Kidney (tissue), 14 donors: ENCODE measurements around the gene C1orf35. TPM values are rescaled to one million over a fixed set of nuclear protein-coding genes. Genes with fewer than 3 reads are reported as not detected.

Experiments used
- DNase-seq, 5 donors: peaks; one replicate each; pipeline ENCODE4 v3.0.0-alpha.2; 2013 to 2020
- FAIRE-seq: peaks from 2 replicates; lab custom pipeline; 2012; peaks lifted over from hg19 to GRCh38; lab: Jason Lieb, UNC
- H3K27ac ChIP-seq, 2 donors: one replicate each; pipeline ENCODE4 v1.7.0; 2013; ENCODE audit warnings: low read depth in 2 of 2, low read length in 2 of 2, inconsistent platforms in 1 of 2
- H3K27me3 ChIP-seq: one replicate; pipeline ENCODE4 v1.7.1; 2013; ENCODE audit warnings: low read length, inconsistent platforms; ENCODE audit not compliant: control insufficient read depth, insufficient read depth
- H3K36me3 ChIP-seq, 3 donors: one replicate each; pipeline versions ENCODE4 v1.7.0 to v1.7.1; 2013; ENCODE audit warnings: low read length in 3 of 3, control low read depth in 1 of 3, inconsistent platforms in 1 of 3; ENCODE audit not compliant: insufficient read depth in 3 of 3, control insufficient read depth in 2 of 3
- H3K4me1 ChIP-seq, 3 donors: one replicate each; pipeline versions ENCODE4 v1.7.0 to v1.7.1; 2013; ENCODE audit warnings: low read length in 3 of 3, inconsistent platforms in 1 of 3, low read depth in 1 of 3; ENCODE audit not compliant: control insufficient read depth in 2 of 3, insufficient read depth in 2 of 3
- H3K4me3 ChIP-seq, 3 donors: one replicate each; pipeline versions ENCODE4 v1.7.0 to v1.8.1; 2013; ENCODE audit warnings: low read length in 3 of 3, control low read depth in 1 of 3, inconsistent platforms in 1 of 3
- H3K9ac ChIP-seq, 3 donors: one replicate each; pipeline versions ENCODE4 v1.7.0 to v1.7.1; 2013; ENCODE audit warnings: low read length in 3 of 3, control low read depth in 1 of 3, inconsistent platforms in 1 of 3
- H3K9me3 ChIP-seq, 3 donors: one replicate each; pipeline versions ENCODE4 v1.7.0 to v1.7.1; 2013; ENCODE audit warnings: low read length in 3 of 3, control low read depth in 1 of 3, inconsistent platforms in 1 of 3; ENCODE audit not compliant: control insufficient read depth in 2 of 3, insufficient read depth in 1 of 3
- intact Hi-C: fragments of 100-400 bp; cut with DNase I; formaldehyde crosslinking; loops from one replicate; pipeline ENCODE4 v1.11.1; 2022
- polyA plus RNA-seq: library from polyadenylated mRNA; stranded (reverse); fragments of 350-450 nt; fragmentation: Illumina TruSeq; extraction: RNeasy Lipid Tissue Mini Kit (QIAGEN cat#74804); gene quantifications from one replicate; pipeline ENCODE4 v1.2.3, GENCODE V29; 2014; ENCODE audit warnings: low read depth, low replicate concordance; ENCODE audit not compliant: insufficient read depth
- total RNA-seq: library from RNA; stranded (reverse); fragmentation: NEBNext Ultra II Directional; extraction: Animal tissue kit (Norgen Biotek cat#: 25700); gene quantifications from one replicate; pipeline ENCODE4 v1.2.1, GENCODE V29; 2021
- TF ChIP-seq, protein P1 (sequence below): IDR thresholded peaks from 3 replicates; pipeline ENCODE4 v1.5.1; 2012; ENCODE audit warnings: mild to moderate bottlenecking, moderate library complexity, borderline replicate concordance; ENCODE audit not compliant: insufficient read depth; ENCODE audit errors: extremely low read depth
- donor health status: control.
- donor health status: control.
- donor health status: control.
- donor health status: control.
- donor health status: control.
- donor health status: DM: yes; HTN: yes; CAD: no.
- donor health status: Normal renal cell carcinoma (clear cell type).

The C1orf35 gene
- total and polyA plus RNA-seq, 2 donors from 2014 or later = 17.4 to 17.6 TPM

DNA sequence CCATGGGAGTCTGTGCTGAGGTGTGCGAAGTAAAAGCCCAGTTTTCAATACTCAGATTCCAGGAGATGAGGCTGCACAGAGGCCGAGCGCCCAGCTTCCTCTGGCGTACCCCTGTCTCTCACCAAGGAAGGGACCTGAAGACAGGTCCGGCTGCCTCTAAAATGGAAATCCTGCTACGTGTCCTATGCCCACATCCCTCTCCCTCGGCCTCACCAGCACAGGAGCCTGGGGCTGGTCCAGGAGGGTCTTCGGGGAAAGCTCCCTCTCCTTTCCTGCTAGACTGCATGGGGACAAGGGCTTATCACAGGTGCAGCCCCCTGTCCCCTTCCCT lies 5.6 kb upstream of the C1orf35 start:
- H3K9me3 ChIP-seq = no peaks in the 10 kb centered on the region
- FAIRE-seq = no peak
- peak overlapping the region; percentile 82 to 99 (median 98) for H3K9ac ChIP-seq
- no peak for DNase-seq
- intact Hi-C loops = no loop called here
- TF ChIP-seq, protein P1, sequence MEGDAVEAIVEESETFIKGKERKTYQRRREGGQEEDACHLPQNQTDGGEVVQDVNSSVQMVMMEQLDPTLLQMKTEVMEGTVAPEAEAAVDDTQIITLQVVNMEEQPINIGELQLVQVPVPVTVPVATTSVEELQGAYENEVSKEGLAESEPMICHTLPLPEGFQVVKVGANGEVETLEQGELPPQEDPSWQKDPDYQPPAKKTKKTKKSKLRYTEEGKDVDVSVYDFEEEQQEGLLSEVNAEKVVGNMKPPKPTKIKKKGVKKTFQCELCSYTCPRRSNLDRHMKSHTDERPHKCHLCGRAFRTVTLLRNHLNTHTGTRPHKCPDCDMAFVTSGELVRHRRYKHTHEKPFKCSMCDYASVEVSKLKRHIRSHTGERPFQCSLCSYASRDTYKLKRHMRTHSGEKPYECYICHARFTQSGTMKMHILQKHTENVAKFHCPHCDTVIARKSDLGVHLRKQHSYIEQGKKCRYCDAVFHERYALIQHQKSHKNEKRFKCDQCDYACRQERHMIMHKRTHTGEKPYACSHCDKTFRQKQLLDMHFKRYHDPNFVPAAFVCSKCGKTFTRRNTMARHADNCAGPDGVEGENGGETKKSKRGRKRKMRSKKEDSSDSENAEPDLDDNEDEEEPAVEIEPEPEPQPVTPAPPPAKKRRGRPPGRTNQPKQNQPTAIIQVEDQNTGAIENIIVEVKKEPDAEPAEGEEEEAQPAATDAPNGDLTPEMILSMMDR = no peak
- H3K27me3 ChIP-seq = no peaks in the 10 kb centered on the region
- H3K4me1 ChIP-seq = peaks cover 0 to 20% (median 4%) of the 10 kb centered on the region in 3 donors
- H3K27ac ChIP-seq = peak overlapping the region; percentile 84 to 97
- peak overlapping the region; percentile 84 to 96 (median 94) for H3K4me3 ChIP-seq
- H3K36me3 ChIP-seq = peaks cover 0 to 11% (median 6%) of the 10 kb centered on the region in 3 donors

DNA sequence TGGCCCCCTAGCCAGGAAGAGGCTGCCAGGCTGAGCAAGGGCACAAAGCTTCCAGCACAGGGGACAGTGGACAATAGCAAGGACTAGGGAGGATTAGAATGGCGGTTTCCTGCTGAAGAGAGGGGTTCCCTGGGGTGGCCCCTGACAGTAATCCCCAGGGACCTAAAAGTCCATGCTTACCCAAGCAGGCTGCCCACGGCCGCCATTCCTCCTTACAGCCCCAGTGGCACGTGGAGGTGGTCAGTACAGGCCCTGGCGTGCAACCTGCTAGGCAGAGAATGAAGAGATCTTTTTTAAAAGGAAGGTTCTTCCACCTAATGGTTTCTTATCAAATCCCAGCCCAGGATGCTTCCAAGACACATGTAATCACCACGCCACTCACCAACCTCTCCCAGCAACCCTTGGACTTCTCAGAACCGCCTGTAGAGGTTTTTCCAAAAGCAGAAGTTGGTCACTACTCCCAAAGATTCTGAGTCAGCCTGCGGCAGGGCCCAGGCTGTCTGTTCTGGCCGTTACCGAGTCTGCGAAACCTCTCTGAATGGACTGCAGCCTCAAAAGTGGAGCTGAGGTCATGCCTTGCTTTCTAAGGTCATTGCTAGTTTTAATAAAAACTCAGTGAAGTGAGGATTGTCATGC lies 5.0 kb upstream of the C1orf35 start:
- H3K9me3 ChIP-seq = no peaks in the 10 kb centered on the region
- DNase-seq = peak in 2 of 5 donors; percentile 44 to 66
- H3K9ac ChIP-seq = peak overlapping the region; percentile 82 to 99 (median 98)
- H3K27ac ChIP-seq = no peak overlapping the region
- FAIRE-seq = no peak
- peak overlapping the region; percentile 84 to 96 (median 94) for H3K4me3 ChIP-seq
- no peaks in the 10 kb centered on the region for H3K27me3 ChIP-seq
- intact Hi-C loops = no loop called here
- peaks cover 0 to 22% (median 4%) of the 10 kb centered on the region in 3 donors for H3K4me1 ChIP-seq
- H3K36me3 ChIP-seq = peaks cover 0 to 11% (median 6%) of the 10 kb centered on the region in 3 donors
- TF ChIP-seq, protein P1 = no peak

DNA sequence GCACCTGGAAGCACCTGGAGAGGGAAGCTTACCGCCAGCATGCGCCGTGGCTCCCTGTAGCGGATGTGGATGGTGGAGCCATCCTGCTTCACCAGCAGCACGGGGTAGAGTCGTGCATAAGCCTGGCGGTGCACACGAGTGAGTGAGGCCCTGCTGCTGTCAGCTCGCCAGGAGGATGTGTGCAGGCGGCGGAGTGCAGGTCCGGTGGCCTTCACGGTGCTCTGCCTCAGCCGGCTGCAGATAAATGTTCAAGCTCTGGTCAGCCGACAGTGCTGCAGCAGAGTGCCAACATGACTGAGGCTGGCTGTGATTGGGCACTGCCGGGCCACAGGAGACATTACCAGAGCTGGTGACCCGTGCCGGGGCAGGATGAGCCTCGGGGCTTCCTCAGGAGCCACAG lies 4.5 kb upstream of the C1orf35 start:
- no peaks in the 10 kb centered on the region for H3K9me3 ChIP-seq
- H3K9ac ChIP-seq = no peak overlapping the region
- H3K4me3 ChIP-seq = no peak overlapping the region
- H3K36me3 ChIP-seq = peaks cover 0 to 11% (median 6%) of the 10 kb centered on the region in 3 donors
- no peaks in the 10 kb centered on the region for H3K27me3 ChIP-seq
- no peak overlapping the region for H3K27ac ChIP-seq
- intact Hi-C loops = no loop called here
- FAIRE-seq (no peak), DNase-seq (peak in 2 of 5 donors; percentile 42 to 79)
- TF ChIP-seq, protein P1 = no peak
- H3K4me1 ChIP-seq = peaks cover 0 to 22% (median 4%) of the 10 kb centered on the region in 3 donors

DNA sequence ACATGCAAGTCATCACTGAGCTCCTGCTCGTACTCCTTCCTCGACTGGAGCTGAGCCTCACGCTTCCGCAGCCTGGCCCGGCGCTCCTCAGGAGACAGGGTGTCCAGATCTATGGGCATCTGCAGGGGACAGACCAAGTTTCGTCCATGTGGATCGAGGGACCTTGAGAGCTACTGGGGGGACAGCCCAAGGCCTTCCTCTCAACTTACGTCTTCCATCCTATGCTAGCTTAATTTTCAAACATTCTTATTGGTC lies 3.6 kb upstream of the C1orf35 start:
- H3K4me3 ChIP-seq = no peak overlapping the region
- no peaks in the 10 kb centered on the region for H3K9me3 ChIP-seq
- TF ChIP-seq, protein P1 = no peak
- H3K9ac ChIP-seq = no peak overlapping the region
- peaks cover 0 to 22% (median 4%) of the 10 kb centered on the region in 3 donors for H3K4me1 ChIP-seq
- no peaks in the 10 kb centered on the region for H3K27me3 ChIP-seq
- H3K36me3 ChIP-seq = peaks cover 0 to 11% (median 6%) of the 10 kb centered on the region in 3 donors
- intact Hi-C loops = no loop called here
- no peak overlapping the region for H3K27ac ChIP-seq
- DNase-seq = peak in 1 of 5 donors; percentile 63
- FAIRE-seq = no peak
